Activated CD8-positive, alpha-beta memory T cell treated with anti-CD3 and anti-CD28 coated beads for 36 hours (primary cell): ENCODE data around the gene MISP3. TPM values are rescaled to one million over a fixed set of nuclear protein-coding genes. Genes with fewer than 3 reads are reported as not detected.

ENCODE experiments used
- CTCF ChIA-PET: fragments of 350-600 bp; sonication (Branson Sonifier 250); formaldehyde crosslinking; loops from one replicate; lab custom pipeline; 2021; ENCODE audit warnings: antibody characterized with exemption; lab: Charles Lee
- POLR2A ChIA-PET: fragments of 350-600 bp; sonication (Branson Sonifier 250); formaldehyde crosslinking; loops from one replicate; lab custom pipeline; 2021; ENCODE audit warnings: antibody characterized with exemption; lab: Charles Lee
- total RNA-seq, 2 experiments: library from RNA; stranded (reverse); gene quantifications; one replicate each; pipeline ENCODE4 v1.2.3, GENCODE V29; 2021

MISP3 gene
- total RNA-seq, 2 experiments from 2014 or later, result 1.0 to 1.1 TPM

DNA sequence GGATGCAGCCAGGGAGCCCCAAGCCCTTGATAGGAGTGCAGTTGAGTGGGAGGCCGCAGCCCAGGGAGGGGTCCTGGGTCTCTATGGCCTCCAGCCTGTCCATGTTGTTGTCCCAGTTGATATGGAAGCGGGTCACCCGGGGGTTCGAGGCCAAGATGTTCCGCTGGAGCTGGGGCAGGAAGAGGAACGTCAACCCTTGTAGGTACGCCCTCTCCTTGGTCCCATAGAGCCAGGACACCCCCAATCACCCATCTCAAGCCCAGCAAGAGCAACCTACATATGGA lies 47.9 kb downstream of the MISP3 start:
- ChIA-PET POLR2A (no interaction called here), CTCF (interaction anchor here (1.2 kb wide), 1 partner anchor 16 kb away, joined by 3 read pairs; the partner anchor contains the start of gene ASF1B)

GRCh38 chr19:14122924-14123323 lies 50.3 kb downstream of the MISP3 start:
- CTCF ChIA-PET, result interaction anchor here (0.6 to 1.4 kb wide), 4 partner anchors 9 to 239 kb away, joined by 3 to 6 read pairs (median 4); partner anchors contain the start of gene ASF1B
- POLR2A ChIA-PET, result interaction anchor here (0.6 kb wide), 1 partner anchor 247 kb away, joined by 3 read pairs; no protein-coding TSS in a partner anchor

Other genes starting within 250 kb of the MISP3 start
- gene NANOS3, start 195.7 kb upstream of the MISP3 start, total RNA-seq, result 1 to 10 TPM in 1 of 2 experiments, under 1 TPM in 1; 0.92 to 2.1 TPM
- 1 to 10 TPM; 6.9 TPM for gene BRME1, start 166.7 kb upstream of the MISP3 start, total RNA-seq
- 10 to 100 TPM; 29.4 to 30.5 TPM for gene CC2D1A, start 166.6 kb upstream of the MISP3 start, total RNA-seq
- gene PODNL1, start 134.4 kb upstream of the MISP3 start, total RNA-seq, result under 1 TPM in 1 of 2 experiments, not detected in 1; 0.21 TPM
- 10 to 100 TPM; 59.9 to 65.3 TPM for gene DCAF15, start 120.3 kb upstream of the MISP3 start, total RNA-seq
- 10 to 100 TPM; 11.8 to 12.5 TPM for gene RFX1, start 66.5 kb upstream of the MISP3 start, total RNA-seq
- gene RLN3, start 44.6 kb upstream of the MISP3 start, total RNA-seq, result not detected
- 10 to 100 TPM; 60.1 to 61.1 TPM for gene IL27RA, start 41.0 kb upstream of the MISP3 start, total RNA-seq
- gene PALM3, start 10.7 kb upstream of the MISP3 start, total RNA-seq, result not detected
- gene C19orf67, start 13.0 kb downstream of the MISP3 start, total RNA-seq, result not detected
- 10 to 100 TPM; 95.0 to 96.1 TPM for gene SAMD1, start 18.0 kb downstream of the MISP3 start, total RNA-seq
- 10 to 100 TPM; 70.5 to 74.1 TPM for gene PRKACA, start 45.0 kb downstream of the MISP3 start, total RNA-seq
- gene ASF1B, start 63.8 kb downstream of the MISP3 start, total RNA-seq, result 10 to 100 TPM; 79.7 to 83.6 TPM
- 1 to 10 TPM; 7.4 to 8.3 TPM for gene ADGRL1, start 133.4 kb downstream of the MISP3 start, total RNA-seq